Neural cell (in vitro differentiated cells): ENCODE measurements around the gene TNRC6C. TPM values are rescaled to one million over a fixed set of nuclear protein-coding genes. Genes with fewer than 3 reads are reported as not detected.
A peak's percentile ranks its signal among the peaks of the same experiment; 100 is the strongest.

Experiments
- H2AFZ ChIP-seq: fragments of 200-600, 300-800 bp; sonication (generic), shearing (Covaris generic); 2 replicates; pipeline ENCODE4 v1.6.0; 2014; ENCODE audit warnings: low read depth, mild to moderate bottlenecking, antibody characterized with exemption, low read length, moderate library complexity
- H3F3A ChIP-seq: fragments of 200-600 bp; shearing (Covaris generic); 2 replicates; pipeline ENCODE4 v1.6.1; 2016; ENCODE audit warnings: mild to moderate bottlenecking, moderate library complexity, mixed read lengths, antibody characterized with exemption, low read length; ENCODE audit not compliant: insufficient read depth, poor library complexity, severe bottlenecking
- H3K27ac ChIP-seq: fragments of 200-600, 300-800 bp; sonication (generic), shearing (Covaris generic); 2 replicates; pipeline ENCODE4 v1.5.1; 2014; ENCODE audit warnings: mild to moderate bottlenecking, low read length, moderate library complexity
- H3K27me3 ChIP-seq: fragments of 300-800, 200-600 bp; sonication (generic), shearing (Covaris generic); 2 replicates; pipeline ENCODE4 v1.6.0; 2014; ENCODE audit warnings: mild to moderate bottlenecking, low read depth, low read length, moderate library complexity; ENCODE audit not compliant: insufficient read depth
- H3K36me3 ChIP-seq: fragments of 300-800, 200-600 bp; sonication (generic), shearing (Covaris generic); 2 replicates; pipeline ENCODE4 v1.5.1; 2014; ENCODE audit warnings: mild to moderate bottlenecking, antibody characterized with exemption, low read length, moderate library complexity; ENCODE audit not compliant: insufficient read depth
- H3K4me2 ChIP-seq: fragments of 300-800, 200-600 bp; sonication (generic), shearing (Covaris generic); 2 replicates; pipeline ENCODE4 v1.6.0; 2014; ENCODE audit warnings: mild to moderate bottlenecking, low read length
- H3K4me3 ChIP-seq: fragments of 300-800, 200-600 bp; sonication (generic), shearing (Covaris generic); 2 replicates; pipeline ENCODE4 v1.5.1; 2014; ENCODE audit warnings: mild to moderate bottlenecking, low read length, moderate library complexity
- H3K79me2 ChIP-seq: fragments of 200-600 bp; shearing (Covaris generic); replicated peaks from 2 replicates; pipeline ENCODE4 v1.6.0; 2014; ENCODE audit warnings: mild to moderate bottlenecking, low read length, moderate library complexity; ENCODE audit not compliant: insufficient read depth
- H3K9ac ChIP-seq: fragments of 300-800, 200-600 bp; sonication (generic), shearing (Covaris generic); 2 replicates; pipeline ENCODE4 v1.6.1; 2016; ENCODE audit warnings: mild to moderate bottlenecking, low read length, mixed read lengths
- H3K9me2 ChIP-seq: fragments of 200-600 bp; shearing (Covaris generic); 2 replicates; pipeline ENCODE4 v1.6.1; 2016; ENCODE audit warnings: mild to moderate bottlenecking, low read length, mixed read lengths; ENCODE audit not compliant: insufficient read depth
- H3K9me3 ChIP-seq: fragments of 200-600, 300-800 bp; sonication (generic), shearing (Covaris generic); 2 replicates; pipeline ENCODE4 v1.6.1; 2016; ENCODE audit warnings: mild to moderate bottlenecking, mixed run types, low read length, moderate library complexity, mixed read lengths
- H4K20me1 ChIP-seq: fragments of 200-600 bp; shearing (Covaris generic); 2 replicates; pipeline ENCODE4 v1.6.1; 2016; ENCODE audit warnings: mild to moderate bottlenecking, mixed run types; ENCODE audit not compliant: insufficient read depth
- EP300 ChIP-seq: fragments of 450-650 bp; conservative IDR thresholded peaks from 2 replicates; pipeline ENCODE4 v1.6.1; 2014; ENCODE audit warnings: antibody characterized with exemption, mild to moderate bottlenecking, moderate library complexity; ENCODE audit not compliant: poor library complexity, severe bottlenecking
- EZH2 ChIP-seq: fragments of 200-600, 300-800 bp; shearing (Covaris generic), sonication (generic); IDR thresholded peaks from 2 replicates; pipeline ENCODE4 v1.6.1; 2014; ENCODE audit warnings: antibody characterized with exemption, low read length, borderline replicate concordance, mild to moderate bottlenecking; ENCODE audit not compliant: insufficient read depth, poor library complexity, severe bottlenecking
- MXI1 ChIP-seq: fragments of 450-650 bp; conservative IDR thresholded peaks from 2 replicates; pipeline ENCODE4 v1.6.1; 2014; ENCODE audit warnings: antibody characterized with exemption, mild to moderate bottlenecking; ENCODE audit not compliant: poor library complexity, severe bottlenecking
- POLR2AphosphoS5 ChIP-seq: IDR thresholded peaks from 2 replicates; pipeline ENCODE4 v1.6.1; 2012
- RAD21 ChIP-seq: fragments of 450-650 bp; conservative IDR thresholded peaks from 2 replicates; pipeline ENCODE4 v1.6.1; 2014; ENCODE audit warnings: antibody characterized with exemption, mild to moderate bottlenecking, moderate library complexity
- REST ChIP-seq: IDR thresholded peaks from 2 replicates; pipeline ENCODE4 v1.6.1; 2012; ENCODE audit warnings: borderline replicate concordance
- SMC3 ChIP-seq: fragments of 450-650 bp; conservative IDR thresholded peaks from 2 replicates; pipeline ENCODE4 v1.6.1; 2014; ENCODE audit warnings: antibody characterized with exemption, mild to moderate bottlenecking, moderate library complexity; ENCODE audit not compliant: poor library complexity
- TAF1 ChIP-seq: IDR thresholded peaks from 2 replicates; pipeline ENCODE4 v1.6.1; 2012; ENCODE audit warnings: low read depth
- polyA plus RNA-seq: library from polyadenylated mRNA; depleted of rRNA; stranded (reverse); fragments of >200 nt; gene quantifications from 2 replicates; pipeline ENCODE4 v1.2.3, GENCODE V29; 2014
- TF ChIP-seq, protein P1 (sequence below): fragments of 450-650 bp; IDR thresholded peaks from 2 replicates; pipeline ENCODE4 v1.5.1; 2014; ENCODE audit warnings: antibody characterized with exemption, mild to moderate bottlenecking, moderate library complexity; ENCODE audit not compliant: poor library complexity, severe bottlenecking

TNRC6C gene
- polyA plus RNA-seq, 1 donor from 2014 or later = 15.4 TPM

- H3K79me2 ChIP-seq = peaks cover 52% of the 10 kb centered on the region
- no peak overlapping the region for H2AFZ ChIP-seq
- H3K4me3 ChIP-seq = peak overlapping the region; percentile 86
- H3K27ac ChIP-seq = peak overlapping the region; percentile 94
- peak overlapping the region; percentile 96 for H3K9ac ChIP-seq
- TF ChIP-seq EP300 = no peak
- peak; percentile 19 for TF ChIP-seq TAF1
- no peaks in the 10 kb centered on the region for H3K9me2 ChIP-seq
- peaks cover 25% of the 10 kb centered on the region for H4K20me1 ChIP-seq
- H3K9me3 ChIP-seq = no peaks in the 10 kb centered on the region
- no peaks in the 10 kb centered on the region for H3K27me3 ChIP-seq
- peak overlapping the region; percentile 81 for H3K4me2 ChIP-seq
- H3F3A ChIP-seq = no peaks in the 10 kb centered on the region
- no peaks in the 10 kb centered on the region for H3K36me3 ChIP-seq
These were observed 823 bp downstream of the TNRC6C start for GRCh38 chr17:77959126-77959925.

DNA sequence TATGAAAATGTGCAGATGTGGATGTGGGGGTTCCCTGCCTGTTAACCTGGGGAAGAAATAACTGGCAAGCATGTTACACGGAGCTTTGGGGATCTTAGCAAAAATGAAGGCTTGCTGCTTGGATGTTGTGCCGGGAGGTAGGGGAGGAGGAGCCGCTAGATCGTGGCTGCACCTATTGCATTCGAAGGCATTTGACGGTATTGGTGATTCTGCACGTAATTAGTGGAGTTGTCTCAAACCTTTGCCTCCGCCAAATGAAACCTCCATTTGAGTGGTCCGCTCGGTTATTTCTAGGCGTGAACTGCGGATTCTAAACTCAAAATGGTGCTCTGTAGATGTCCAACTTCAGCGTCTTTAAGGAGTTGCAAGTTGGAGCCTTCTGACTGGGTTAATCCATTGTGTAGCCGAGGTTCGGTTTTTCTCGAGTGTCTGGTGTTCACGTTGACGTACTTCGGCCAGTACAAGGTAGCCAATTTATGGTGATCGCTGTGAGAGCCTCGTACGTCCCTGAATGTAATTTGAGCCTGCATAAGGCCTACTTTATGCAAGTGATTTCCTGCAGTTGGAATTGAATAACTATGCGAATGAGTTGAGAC lies 1.5 kb downstream of the TNRC6C start:
- Histone ChIP-seq H3K9ac (peak overlapping the region; percentile 96), H3K4me2 (peak overlapping the region; percentile 81), H3K9me2 (no peaks in the 10 kb centered on the region), H3K27me3 (no peaks in the 10 kb centered on the region), H3K79me2 (peaks cover 59% of the 10 kb centered on the region), H3K27ac (peak overlapping the region; percentile 94), H3K36me3 (no peaks in the 10 kb centered on the region), H3K4me3 (peak overlapping the region; percentile 86), H4K20me1 (peaks cover 25% of the 10 kb centered on the region), H3F3A (no peaks in the 10 kb centered on the region), H2AFZ (no peak overlapping the region), H3K9me3 (no peaks in the 10 kb centered on the region)
- TF ChIP-seq TAF1 (peak; percentile 38), EZH2 (no peak), POLR2AphosphoS5 (peak; percentile 69), REST (peak; percentile 63), SMC3 (peak; percentile 53), MXI1 (peak; percentile 52), EP300 (no peak), RAD21 (peak; percentile 52)
- TF ChIP-seq, protein P1, sequence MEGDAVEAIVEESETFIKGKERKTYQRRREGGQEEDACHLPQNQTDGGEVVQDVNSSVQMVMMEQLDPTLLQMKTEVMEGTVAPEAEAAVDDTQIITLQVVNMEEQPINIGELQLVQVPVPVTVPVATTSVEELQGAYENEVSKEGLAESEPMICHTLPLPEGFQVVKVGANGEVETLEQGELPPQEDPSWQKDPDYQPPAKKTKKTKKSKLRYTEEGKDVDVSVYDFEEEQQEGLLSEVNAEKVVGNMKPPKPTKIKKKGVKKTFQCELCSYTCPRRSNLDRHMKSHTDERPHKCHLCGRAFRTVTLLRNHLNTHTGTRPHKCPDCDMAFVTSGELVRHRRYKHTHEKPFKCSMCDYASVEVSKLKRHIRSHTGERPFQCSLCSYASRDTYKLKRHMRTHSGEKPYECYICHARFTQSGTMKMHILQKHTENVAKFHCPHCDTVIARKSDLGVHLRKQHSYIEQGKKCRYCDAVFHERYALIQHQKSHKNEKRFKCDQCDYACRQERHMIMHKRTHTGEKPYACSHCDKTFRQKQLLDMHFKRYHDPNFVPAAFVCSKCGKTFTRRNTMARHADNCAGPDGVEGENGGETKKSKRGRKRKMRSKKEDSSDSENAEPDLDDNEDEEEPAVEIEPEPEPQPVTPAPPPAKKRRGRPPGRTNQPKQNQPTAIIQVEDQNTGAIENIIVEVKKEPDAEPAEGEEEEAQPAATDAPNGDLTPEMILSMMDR = no peak
